Renal cortex interstitium (tissue), 11 donors: ENCODE results near the gene ERC2. TPM values are rescaled to one million over a fixed set of nuclear protein-coding genes. Genes with fewer than 3 reads are reported as not detected.

Experiments
- DNase-seq, 11 donors: peaks; one replicate each; pipeline ENCODE4 v3.0.0-alpha.2; 2013; ENCODE audit warnings: low read depth in 9 of 11, low spot score in 4 of 11; ENCODE audit errors: extremely low read depth in 1 of 11
- polyA plus RNA-seq, 3 donors: library from polyadenylated mRNA; unstranded; fragments of 120-200 nt; gene quantifications; one replicate each; pipeline ENCODE4 v1.2.1, GENCODE V29; 2013; ENCODE audit not compliant: insufficient read length in 3 of 3

Gene ERC2
- polyA plus RNA-seq, 3 donors = 2.4 to 4.2 (median 3.3) TPM

DNA sequence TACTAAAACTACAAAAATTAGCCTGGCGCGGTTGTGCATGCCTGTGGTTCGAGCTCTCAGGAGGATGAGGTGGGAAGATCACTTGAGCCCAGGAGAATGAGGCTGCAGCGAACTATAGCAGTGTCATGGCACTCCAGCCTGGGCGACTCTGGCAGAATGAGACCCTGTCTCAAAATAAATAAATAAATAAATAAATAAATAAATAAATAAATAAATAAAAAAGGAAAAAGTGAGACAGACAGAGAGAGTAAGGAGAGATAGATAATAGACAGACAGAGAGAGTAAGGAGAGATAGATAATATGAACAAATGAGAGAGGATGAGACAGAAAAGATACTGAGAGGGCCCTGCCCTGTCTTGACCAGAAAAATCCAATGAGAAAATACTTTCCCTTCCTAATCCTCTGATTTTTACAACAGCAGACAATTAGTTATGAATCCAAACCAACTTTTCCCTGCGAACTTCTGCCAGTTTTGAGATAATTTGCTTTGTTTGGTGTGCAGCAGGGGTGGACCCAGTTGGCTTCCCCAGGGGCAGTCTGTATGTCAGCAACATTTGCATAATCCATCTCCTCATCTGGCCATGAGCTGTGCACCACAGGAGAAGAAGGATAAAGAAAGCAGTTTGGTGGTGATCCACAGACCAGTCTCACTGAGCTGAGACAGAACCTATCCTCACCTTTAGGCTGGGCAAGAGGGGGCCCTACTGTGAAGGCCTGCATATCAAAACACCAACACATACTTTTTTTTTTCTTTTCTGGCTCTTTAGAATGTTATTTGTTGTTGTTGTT lies 692.7 kb downstream of the ERC2 start:
- no peak for DNase-seq

DNA sequence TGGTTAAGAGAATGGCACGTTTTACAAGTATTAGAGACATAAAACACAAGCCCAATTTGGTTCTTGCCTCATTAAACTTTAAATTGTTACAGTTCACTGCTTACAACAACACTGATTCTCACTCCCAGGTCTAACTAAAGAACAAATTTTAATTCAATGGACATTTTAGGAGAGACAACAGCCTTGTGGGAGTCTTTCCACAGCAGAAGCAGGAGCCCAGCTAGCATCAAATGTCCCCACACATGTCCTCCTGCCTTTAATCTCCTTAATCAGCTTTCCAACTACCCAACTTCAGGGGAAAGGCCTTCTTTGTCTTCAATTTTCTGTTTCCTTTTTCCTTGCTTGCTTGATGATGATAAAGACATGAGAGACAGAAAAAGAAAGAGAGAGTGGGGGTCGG lies 693.4 kb downstream of the ERC2 start:
- DNase-seq = peak in 2 of 11 donors; percentile 39 to 43

DNA sequence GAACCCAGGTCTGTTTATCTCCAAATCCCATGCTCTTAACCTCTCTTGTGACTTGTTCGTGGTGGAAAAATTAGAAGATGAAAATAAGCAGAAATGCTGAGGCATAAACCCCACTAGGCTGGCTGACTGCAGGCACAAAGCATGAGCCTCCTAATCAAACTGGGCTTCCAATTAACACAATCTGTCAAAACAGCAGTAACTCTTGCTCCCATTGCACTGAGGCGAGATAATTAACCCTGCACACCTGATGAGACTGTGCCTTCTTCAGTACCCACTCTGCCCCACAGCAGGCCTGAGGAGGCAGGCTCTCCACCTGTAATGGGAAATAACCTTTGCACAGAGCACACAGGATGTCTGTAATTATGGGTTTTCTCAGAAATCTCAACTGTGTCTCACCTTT lies 696.8 kb downstream of the ERC2 start:
- no peak for DNase-seq

- no peak for DNase-seq
These were observed 698.2 kb downstream of the ERC2 start for GRCh38 chr3:55770077-55770476.

DNA sequence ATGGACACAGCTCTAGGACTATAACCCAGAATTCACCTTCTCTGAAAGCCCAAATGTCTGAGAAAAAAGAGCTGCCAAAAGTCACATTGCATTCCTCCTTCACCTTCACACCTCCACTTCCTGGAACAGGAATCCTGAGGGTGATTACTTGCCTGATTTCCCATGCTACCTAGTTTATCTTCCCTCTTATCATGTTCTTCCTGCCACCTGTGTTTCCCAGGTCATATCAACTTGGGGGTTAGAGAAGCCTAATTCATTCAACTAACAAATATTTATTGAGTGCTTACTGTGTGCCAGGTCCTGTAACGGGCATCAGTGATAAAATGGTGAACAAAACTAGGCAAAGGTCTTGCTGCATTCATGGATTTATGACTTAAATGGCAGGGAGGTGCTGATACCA lies 701.5 kb downstream of the ERC2 start:
- DNase-seq = no peak

DNA sequence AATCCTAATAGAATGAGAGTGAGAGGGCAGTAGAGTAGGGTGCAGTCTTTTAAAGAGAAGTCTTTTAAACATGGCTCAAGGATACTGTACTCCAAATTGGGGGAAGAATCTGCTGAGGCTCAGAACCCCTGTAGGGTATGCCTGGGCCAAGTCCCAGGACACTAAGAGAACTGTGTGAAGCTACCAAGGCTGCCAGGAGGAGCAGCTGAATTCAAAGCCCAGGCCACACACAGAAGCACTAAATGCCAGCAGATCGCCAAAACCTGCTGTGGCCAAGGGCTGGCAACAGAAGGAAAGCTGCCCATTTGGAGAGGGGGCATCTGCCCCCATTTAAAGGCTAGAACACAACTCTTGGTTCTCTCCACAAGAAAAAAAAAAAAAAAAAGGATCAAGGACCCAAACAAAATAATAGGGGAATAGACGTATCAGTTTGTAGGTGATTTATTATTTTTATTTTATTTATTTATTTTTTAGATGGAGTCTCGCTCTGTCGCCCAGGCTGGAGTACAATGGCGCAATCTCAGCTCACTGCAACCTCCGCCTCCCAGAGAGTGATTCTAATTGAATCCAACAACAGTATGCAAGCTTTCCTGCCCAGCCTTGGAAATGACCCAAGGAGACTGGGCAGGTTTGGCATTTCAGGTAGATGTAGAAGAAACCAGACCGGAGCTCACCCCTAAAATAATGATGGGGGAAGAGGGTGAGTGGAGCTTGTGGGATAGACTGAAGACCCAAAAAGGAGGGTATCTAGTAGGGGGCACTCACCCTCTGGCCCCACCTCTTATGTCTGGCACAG lies 702.2 kb downstream of the ERC2 start:
- DNase-seq = no peak

GRCh38 chr3:55765398-55765797 lies 702.9 kb downstream of the ERC2 start:
- no peak for DNase-seq

DNA sequence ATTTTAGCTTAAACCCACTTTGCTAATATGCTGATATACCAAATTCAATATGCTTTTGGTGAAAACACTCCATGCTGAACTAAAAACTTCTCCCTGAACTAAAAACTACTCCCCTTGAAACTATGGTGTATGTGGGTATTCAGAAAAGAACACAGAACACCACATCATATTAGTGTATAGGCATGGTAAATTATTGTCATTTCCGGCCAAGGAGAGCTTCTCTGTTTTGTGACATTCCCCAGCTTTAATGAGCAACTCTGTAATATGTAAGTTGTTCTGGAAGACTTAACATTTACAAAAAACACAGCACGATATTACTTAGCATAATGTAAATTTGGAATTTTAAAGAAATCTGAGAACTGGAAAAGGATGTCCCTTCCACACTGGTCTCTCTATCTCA lies 711.3 kb downstream of the ERC2 start:
- no peak for DNase-seq

- DNase-seq = no peak
These were observed 712.6 kb downstream of the ERC2 start for GRCh38 chr3:55755516-55756205.

DNA sequence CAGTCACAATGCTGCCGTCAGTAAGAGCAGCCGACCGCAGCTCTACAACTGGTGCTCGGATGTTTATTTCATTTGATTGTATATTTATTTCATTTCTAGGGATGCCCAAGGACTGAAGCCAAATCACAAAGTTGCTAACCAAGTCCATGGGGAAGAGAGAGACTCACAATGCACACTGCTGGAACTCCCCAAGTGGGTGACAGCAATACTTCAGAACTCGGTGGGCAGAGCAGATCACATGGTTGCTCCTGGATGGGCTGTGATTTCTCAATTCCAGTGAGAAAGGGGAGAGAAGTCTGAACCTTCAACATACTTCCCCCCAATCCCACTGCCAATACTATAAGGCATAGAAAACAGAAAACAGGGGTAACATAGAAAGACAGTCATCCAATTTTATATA lies 715.4 kb downstream of the ERC2 start:
- no peak for DNase-seq

DNA sequence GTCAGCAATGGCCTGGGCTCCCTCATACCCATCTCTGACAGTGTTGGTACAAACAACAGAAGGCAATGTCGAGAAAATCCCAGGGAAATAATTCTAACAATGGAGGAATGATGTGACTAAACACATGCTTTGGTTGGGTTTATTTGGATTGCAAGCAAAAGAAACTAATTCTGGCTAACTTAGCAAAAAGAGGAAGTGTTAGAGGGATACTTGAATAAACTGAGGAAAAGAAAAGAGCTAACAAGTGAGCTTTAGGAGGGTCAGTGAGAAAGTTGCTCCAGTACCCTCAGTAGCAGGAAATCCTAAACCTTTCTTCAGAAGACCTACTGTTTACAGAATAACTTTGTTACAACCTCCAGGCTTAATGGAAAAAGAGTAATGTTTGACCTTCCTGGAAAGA lies 716.5 kb downstream of the ERC2 start:
- no peak for DNase-seq

GRCh38 chr3:55750525-55750924 lies 717.7 kb downstream of the ERC2 start:
- no peak for DNase-seq

- DNase-seq = no peak
These were observed 719.2 kb downstream of the ERC2 start for GRCh38 chr3:55749036-55749435.

DNA sequence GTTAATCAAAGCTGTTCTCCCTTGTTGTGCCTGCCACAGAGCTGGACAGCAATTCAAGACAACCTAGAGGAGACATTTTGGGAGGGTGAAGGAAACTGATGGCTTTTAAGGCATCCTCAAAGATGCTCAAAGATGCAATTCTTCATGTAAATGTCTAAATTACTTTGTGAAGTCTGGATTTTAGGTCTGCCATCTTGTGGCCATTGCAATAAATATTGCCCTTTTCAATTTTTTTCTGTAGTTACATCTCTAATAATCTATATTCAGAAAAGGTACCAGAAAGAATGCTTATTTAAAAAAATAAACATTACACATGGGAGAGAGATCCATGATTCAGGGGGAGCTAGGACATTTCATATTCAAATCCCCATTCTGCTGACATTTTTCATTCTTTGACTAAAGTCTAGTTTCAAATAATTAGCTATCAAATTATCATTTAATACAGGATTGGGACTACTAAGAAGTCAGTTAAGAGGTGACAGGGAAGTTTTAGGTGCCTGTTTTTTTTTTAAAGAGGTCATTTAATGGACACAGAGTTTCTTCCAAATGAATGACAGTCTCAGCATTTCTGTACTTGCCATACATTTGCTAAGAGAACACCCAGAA lies 721.4 kb downstream of the ERC2 start:
- DNase-seq = no peak

- no peak for DNase-seq
These were observed 725.5 kb downstream of the ERC2 start for GRCh38 chr3:55742832-55743136.

- no peak for DNase-seq
These were observed 726.0 kb downstream of the ERC2 start for GRCh38 chr3:55742022-55742831.

- DNase-seq = no peak
These were observed 731.1 kb downstream of the ERC2 start for GRCh38 chr3:55737186-55737585.

DNA sequence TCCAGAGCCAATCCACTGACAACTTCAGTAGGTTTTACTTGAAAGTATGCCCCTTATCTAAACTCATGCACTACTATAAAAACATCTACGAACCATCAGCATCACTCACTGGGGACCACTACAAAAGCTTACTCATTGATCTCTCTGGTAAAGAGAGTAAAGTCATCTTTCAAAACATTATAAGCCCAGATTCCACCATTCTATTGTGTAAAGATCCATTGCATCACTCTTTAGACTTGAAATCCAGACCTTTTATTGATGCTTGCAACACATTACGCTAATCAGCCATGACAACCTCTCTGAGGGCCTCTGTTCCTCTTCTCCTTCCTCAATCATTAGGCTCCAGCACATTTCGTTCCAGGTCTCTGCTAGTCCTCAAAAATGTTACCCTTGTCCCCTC lies 732.3 kb downstream of the ERC2 start:
- no peak for DNase-seq

DNA sequence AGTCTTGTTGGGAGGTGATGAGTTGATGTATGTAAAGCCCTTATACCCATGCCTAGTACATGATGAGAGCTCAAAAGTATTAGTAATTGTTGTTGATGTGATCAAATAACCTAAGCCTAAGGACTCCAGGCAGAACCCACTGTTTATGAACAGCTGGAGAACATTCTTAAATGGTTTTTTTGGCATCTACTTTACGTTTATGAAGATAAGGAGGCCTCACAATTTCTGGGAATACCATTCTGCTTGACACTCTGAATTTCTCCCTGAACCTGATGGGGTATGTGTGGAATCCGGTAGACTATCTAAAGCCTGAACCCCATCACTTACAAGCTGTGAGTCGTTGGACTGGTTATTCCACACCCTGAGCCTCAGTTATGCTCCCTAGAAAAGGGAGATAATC lies 736.5 kb downstream of the ERC2 start:
- DNase-seq = no peak
